DMS79 (cell line): Measurements from ENCODE around the gene DOCK4.
A peak's percentile ranks its signal among the peaks of the same experiment; 100 is the strongest.

Experiments used
- DNase-seq: peaks from one replicate; lab custom pipeline; 2025; lab: John Stamatoyannopoulos, UW

DOCK4 gene

GRCh38 chr7:111853201-111853990 lies 352.8 kb downstream of the DOCK4 start:
- no peak for DNase-seq

GRCh38 chr7:111852081-111852480 lies 354.1 kb downstream of the DOCK4 start:
- DNase-seq: no peak

GRCh38 chr7:111846898-111847297 lies 359.3 kb downstream of the DOCK4 start:
- DNase-seq: no peak

- no peak for DNase-seq
These were observed 360.3 kb downstream of the DOCK4 start for GRCh38 chr7:111845853-111846252.

- DNase-seq: no peak
These were observed 361.1 kb downstream of the DOCK4 start for GRCh38 chr7:111844904-111845671.

- no peak for DNase-seq
These were observed 363.7 kb downstream of the DOCK4 start for GRCh38 chr7:111842491-111842890.

GRCh38 chr7:111841596-111842205 lies 364.5 kb downstream of the DOCK4 start:
- no peak for DNase-seq

GRCh38 chr7:111840528-111840927 lies 365.7 kb downstream of the DOCK4 start:
- no peak for DNase-seq

GRCh38 chr7:111839261-111839660 lies 366.9 kb downstream of the DOCK4 start:
- no peak for DNase-seq

- DNase-seq: no peak
These were observed 369.6 kb downstream of the DOCK4 start for GRCh38 chr7:111836592-111836991.

- DNase-seq: no peak
These were observed 371.1 kb downstream of the DOCK4 start for GRCh38 chr7:111835066-111835465.

GRCh38 chr7:111834367-111834766 lies 371.8 kb downstream of the DOCK4 start:
- DNase-seq: no peak

GRCh38 chr7:111833466-111833865 lies 372.7 kb downstream of the DOCK4 start:
- DNase-seq: no peak

- DNase-seq: no peak
These were observed 374.0 kb downstream of the DOCK4 start for GRCh38 chr7:111832174-111832573.

GRCh38 chr7:111829221-111829620 lies 377.0 kb downstream of the DOCK4 start:
- DNase-seq: no peak

- DNase-seq: peak; percentile 93
These were observed 378.2 kb downstream of the DOCK4 start for GRCh38 chr7:111827863-111828504.

- DNase-seq: no peak
These were observed 381.2 kb downstream of the DOCK4 start for GRCh38 chr7:111825046-111825445.

- DNase-seq: no peak
These were observed 382.4 kb downstream of the DOCK4 start for GRCh38 chr7:111823826-111824225.

GRCh38 chr7:111821046-111821445 lies 385.2 kb downstream of the DOCK4 start:
- DNase-seq: no peak

- DNase-seq: no peak
These were observed 385.6 kb downstream of the DOCK4 start for GRCh38 chr7:111820621-111821020.

GRCh38 chr7:111820121-111820520 lies 386.1 kb downstream of the DOCK4 start:
- DNase-seq: no peak

GRCh38 chr7:111815354-111815753 lies 390.8 kb downstream of the DOCK4 start:
- DNase-seq: no peak
